K562 (cell line): ENCODE results near the gene METAP1. TPM values are rescaled to one million over a fixed set of nuclear protein-coding genes. Genes with fewer than 3 reads are reported as not detected.
A peak's percentile ranks its signal among the peaks of the same experiment; 100 is the strongest.

Experiments
- BHLHE40 ChIP-seq: IDR thresholded peaks from 2 replicates; pipeline ENCODE4 v1.6.1; 2011; ENCODE audit warnings: low read length, improper control_type of control experiment
- BRCA1 ChIP-seq, 2 experiments: fragments of 450-650 bp in 1 of 2; sonication (generic) in 1 of 2; formaldehyde crosslinking in 1 of 2; IDR thresholded peaks; 2 replicates each; pipeline versions ENCODE4 v1.5.0 to v1.6.1; 2017 to 2020; ENCODE audit warnings: mild to moderate bottlenecking in 1 of 2, missing genetic modification reagents in 1 of 2
- CREBBP ChIP-seq: IDR thresholded peaks from one replicate; pipeline ENCODE4 v1.6.1; 2012; ENCODE audit warnings: low read depth, mild to moderate bottlenecking, control low read depth, inconsistent platforms, low read length
- ETV5 ChIP-seq: sonication (generic); formaldehyde crosslinking; IDR thresholded peaks from 2 replicates; pipeline ENCODE4 v1.4.0; 2020; ENCODE audit warnings: low read depth, mild to moderate bottlenecking, missing genetic modification reagents
- FOXK2 ChIP-seq, 2 experiments: fragments of 450-650 bp; IDR thresholded peaks in 1 of 2; conservative IDR thresholded peaks in 1 of 2; 2 replicates each; pipeline ENCODE4 v1.6.1; 2016; ENCODE audit warnings: low read depth in 2 of 2, mild to moderate bottlenecking in 1 of 2
- HBP1 ChIP-seq: fragments of 450-650 bp; formaldehyde crosslinking; IDR thresholded peaks from 2 replicates; pipeline ENCODE4 v1.4.0; 2022; ENCODE audit warnings: missing genetic modification characterization
- HEY1 ChIP-seq: fragments of 250-450 bp; sonication (Bioruptor Pico); IDR thresholded peaks from 2 replicates; pipeline ENCODE4 v1.5.0; 2020; ENCODE audit warnings: mild to moderate bottlenecking, moderate library complexity, borderline replicate concordance
- ID3 ChIP-seq, 2 experiments: fragments of 250-450 bp in 1 of 2; fragments of 450-650 bp in 1 of 2; sonication (Bioruptor Pico) in 1 of 2; IDR thresholded peaks; 2 replicates each; pipeline versions ENCODE4 v1.6.1 to v1.8.0; 2016 to 2021; ENCODE audit warnings: mild to moderate bottlenecking in 2 of 2, moderate library complexity in 2 of 2, missing compliant biosample characterization in 1 of 2, missing genetic modification characterization in 1 of 2
- LEF1 ChIP-seq: fragments of 450-650 bp; IDR thresholded peaks from 2 replicates; pipeline ENCODE4 v1.6.1; 2016; ENCODE audit warnings: mild to moderate bottlenecking
- MNT ChIP-seq, 2 experiments: fragments of 450-650 bp; conservative IDR thresholded peaks; 2 replicates each; pipeline ENCODE4 v1.6.1; 2017; ENCODE audit warnings: mild to moderate bottlenecking in 2 of 2, moderate library complexity in 2 of 2
- MXD1 ChIP-seq: fragments of 250-450 bp; sonication (Bioruptor Pico); IDR thresholded peaks from 2 replicates; pipeline ENCODE4 v1.8.0; 2021; ENCODE audit warnings: borderline replicate concordance, mild to moderate bottlenecking, moderate library complexity; ENCODE audit not compliant: poor library complexity, severe bottlenecking
- PRMT5 ChIP-seq: sonication (generic); formaldehyde crosslinking; IDR thresholded peaks from 2 replicates; pipeline ENCODE4 v1.5.0; 2020; ENCODE audit warnings: missing genetic modification reagents
- STAT5B ChIP-seq: fragments of 250-450 bp; sonication (Bioruptor Pico); IDR thresholded peaks from 2 replicates; pipeline ENCODE4 v1.8.0; 2021; ENCODE audit warnings: mild to moderate bottlenecking, inconsistent platforms
- USF2 ChIP-seq: sonication (generic); formaldehyde crosslinking; IDR thresholded peaks from 2 replicates; pipeline ENCODE4 v1.5.0; 2020; ENCODE audit warnings: missing genetic modification reagents
- ZBTB1 ChIP-seq: sonication (generic); formaldehyde crosslinking; IDR thresholded peaks from 2 replicates; pipeline ENCODE4 v1.8.1; 2023; ENCODE audit warnings: missing genetic modification reagents, low read depth, mild to moderate bottlenecking, borderline replicate concordance
- ZBTB8A ChIP-seq: fragments of 450-650 bp; IDR thresholded peaks from 2 replicates; pipeline ENCODE4 v1.6.1; 2018; ENCODE audit warnings: mild to moderate bottlenecking, moderate library complexity; ENCODE audit not compliant: partially characterized antibody
- ZNF311 ChIP-seq: fragments of 250-450 bp; sonication (Bioruptor Pico); IDR thresholded peaks from 2 replicates; pipeline ENCODE4 v1.4.0; 2020; ENCODE audit warnings: mild to moderate bottlenecking, moderate library complexity
- ZNF408 ChIP-seq: fragments of 250-450 bp; sonication (Bioruptor Pico); IDR thresholded peaks from 2 replicates; pipeline ENCODE4 v1.4.0; 2020; ENCODE audit warnings: low read depth, mild to moderate bottlenecking, moderate library complexity
- ZNF668 ChIP-seq: fragments of 250-450 bp; sonication (Bioruptor Pico); IDR thresholded peaks from 2 replicates; pipeline ENCODE4 v1.8.0; 2022; ENCODE audit warnings: mild to moderate bottlenecking, inconsistent platforms
- polyA plus RNA-seq, 8 experiments: library from polyadenylated mRNA; depleted of rRNA in 4 of 8; stranded (reverse) in 5 of 8; unstranded in 3 of 8; fragments of >200 nt; fragmentation: Nextera tagmentation in 2 of 8; fragmentation: Illumina TruSeq in 1 of 8; extraction: Ambion mirVana in 2 of 8; extraction: Trizol in 1 of 8; gene quantifications; 2 replicates each; pipeline versions ENCODE4 v1.2.1 to v1.2.3, GENCODE V29; 2011 to 2014; ENCODE audit warnings: inconsistent platforms in 1 of 8, missing spikeins in 1 of 8
- total RNA-seq, 7 experiments: library from RNA; depleted of rRNA in 6 of 7; stranded (reverse); fragments of >200 nt in 6 of 7; fragmentation: Illumina TruSeq in 2 of 7; extraction: Trizol in 2 of 7; gene quantifications; 2 replicates each; pipeline versions ENCODE4 v1.2.1 to v1.2.3, GENCODE V29; 2011 to 2021; ENCODE audit warnings: low replicate concordance in 1 of 7

METAP1 gene
- total and polyA plus RNA-seq, 9 of the 15 experiments (the other 6 are each of a cell fraction or from before 2014, with no cell fraction given): 31.4 to 77.6 (median 59.5) TPM

- no peak for TF ChIP-seq ZBTB8A
- no peak for TF ChIP-seq PRMT5 (CRISPR knock-in tag)
- no peak for TF ChIP-seq USF2 (CRISPR knock-in tag)
- no peak for TF ChIP-seq ZNF408 (CRISPR knock-in tag)
- no peak for TF ChIP-seq FOXK2 (conservative IDR thresholded peaks at IDR 0.05 in 1 of 2, IDR thresholded peaks at IDR 0.05 in 1 of 2; ENCODE audit: low read depth in 2 of 2)
- no peak for TF ChIP-seq STAT5B (CRISPR knock-in tag)
- TF ChIP-seq MNT (conservative IDR thresholded peaks at IDR 0.05): peak; percentile 67 to 72; a peak in 3 of 4 replicates
- TF ChIP-seq BRCA1 (IDR thresholded peaks at IDR 0.05): no peak
- TF ChIP-seq BRCA1 (CRISPR knock-in tag; IDR thresholded peaks at IDR 0.05): no peak
- TF ChIP-seq ETV5 (CRISPR knock-in tag): peak; percentile 79
- no peak for TF ChIP-seq MXD1 (CRISPR knock-in tag)
- TF ChIP-seq HEY1: no peak
- no peak for TF ChIP-seq ZNF311
- no peak for TF ChIP-seq HBP1 (CRISPR knock-in tag)
- no peak for TF ChIP-seq ZNF668 (CRISPR knock-in tag)
- peak; percentile 46; the same call in 1 of the 2 replicates for TF ChIP-seq LEF1
- no peak for TF ChIP-seq CREBBP
- TF ChIP-seq BHLHE40: peak; percentile 49; the same call in 1 of the 2 replicates
- TF ChIP-seq ID3 (CRISPR knock-in tag; IDR thresholded peaks at IDR 0.05): no peak
- no peak for TF ChIP-seq ID3 (tag; IDR thresholded peaks at IDR 0.05)
- no peak for TF ChIP-seq ZBTB1
Measured at GRCh38 chr4:99088481-99089365, 93.2 kb downstream of the METAP1 start, which contains the start of gene ADH5 (continued).
